ENCODE results near the gene FGF14.
A peak's percentile ranks its signal among the peaks of the same experiment; 100 is the strongest.

FGF14 gene

DNA sequence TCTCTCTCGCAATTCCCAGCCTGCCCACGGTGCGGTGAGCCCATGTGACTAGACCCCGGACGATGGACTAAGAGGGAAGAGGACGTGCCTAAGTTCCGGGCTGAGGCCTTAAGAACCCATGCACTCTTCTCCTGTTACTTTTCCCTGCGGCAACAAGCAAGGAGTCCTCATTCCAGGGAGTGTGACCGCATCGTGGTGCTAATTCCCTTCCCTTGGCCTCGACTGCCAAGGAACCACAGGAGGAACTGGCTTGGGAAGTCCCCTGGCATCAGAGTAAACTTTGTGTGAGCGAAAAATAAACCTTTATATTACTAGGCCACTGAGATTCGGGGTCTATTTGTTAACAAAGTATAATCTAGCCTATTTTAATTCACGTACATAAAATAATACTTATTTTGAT, 34.0 kb downstream of the FGF14 start:
- no peak overlapping the region for H4K12ac ChIP-seq (ENCODE audit: low read depth, low read length)
- no peak overlapping the region for H3K27ac ChIP-seq (ENCODE audit: low read depth, low read length)
- WGBS (ENCODE audit: extremely low coverage, insufficient coverage, insufficient read length), result no CpG with 5 or more reads among the region's 14 CpGs
- no peak overlapping the region for H2AK5ac ChIP-seq (ENCODE audit: low read length)
- peak; percentile 12 to 30 for DNase-seq
- H2BK12ac ChIP-seq (ENCODE audit: low read length), result no peak overlapping the region
- H3K23ac ChIP-seq (ENCODE audit: low read length), result no peak overlapping the region
- H3K9ac ChIP-seq (ENCODE audit: low read length), result no peak overlapping the region
- H2BK5ac ChIP-seq (ENCODE audit: low read depth, low read length, poor library complexity), result no peak overlapping the region
- no peak overlapping the region for H4K91ac ChIP-seq (ENCODE audit: low read depth, low read length)
- H2AFZ ChIP-seq (ENCODE audit: insufficient read depth, low read length, poor library complexity), result no peak overlapping the region
- H3K4me1 ChIP-seq (ENCODE audit: control insufficient read depth in 1 of 2, insufficient read depth in 2 of 2, low read length in 2 of 2), result peaks cover 0 to 3% of the 10 kb centered on the region in 2 experiments
- no peaks in the 10 kb centered on the region for H3K79me1 ChIP-seq (ENCODE audit: low read length)
- H3K4me2 ChIP-seq (ENCODE audit: low read length), result no peak overlapping the region
- no peak overlapping the region for H3K4ac ChIP-seq (ENCODE audit: low read depth, low read length)
- H3K18ac ChIP-seq (ENCODE audit: low read length), result no peak overlapping the region
- H3K4me3 ChIP-seq (ENCODE audit: low read depth, low read length), result no peak overlapping the region
- H3K36me3 ChIP-seq (ENCODE audit: control insufficient read depth in 1 of 2, insufficient read depth in 2 of 2, low read length in 2 of 2), result no peaks in the 10 kb centered on the region
- no peak overlapping the region for H3K14ac ChIP-seq (ENCODE audit: low read length)
- no peaks in the 10 kb centered on the region for H3K27me3 ChIP-seq (ENCODE audit: insufficient read depth, low read length)
- no peak overlapping the region for H2BK120ac ChIP-seq (ENCODE audit: insufficient read depth, low read length, poor library complexity)
- peaks cover 1% of the 10 kb centered on the region for H3K9me3 ChIP-seq (ENCODE audit: insufficient read depth, low read depth, low read length)
- H4K8ac ChIP-seq (ENCODE audit: low read depth, low read length), result no peak overlapping the region
- H3K79me2 ChIP-seq (ENCODE audit: control insufficient read depth, insufficient read depth, low read length, poor library complexity), result peaks cover 2% of the 10 kb centered on the region

DNA sequence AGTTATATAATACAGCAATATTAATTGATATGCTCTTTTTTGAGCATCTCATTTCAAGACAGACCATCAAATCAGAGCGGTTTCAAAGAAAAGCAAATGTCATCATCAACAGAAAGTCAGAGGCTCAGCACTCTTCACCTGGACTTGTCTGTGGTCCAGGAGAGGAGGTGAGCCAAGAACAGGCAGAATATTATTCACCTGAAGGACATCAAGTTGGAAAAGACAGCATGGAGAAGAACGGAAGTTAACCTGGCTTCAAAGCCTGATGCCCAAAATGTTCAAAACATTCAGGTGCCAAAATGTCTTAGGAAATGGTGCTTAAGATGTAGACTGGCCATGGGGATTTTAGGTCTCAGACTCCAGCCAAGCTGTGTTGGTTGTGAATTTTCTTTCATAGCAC, 40.7 kb downstream of the FGF14 start:
- H3K79me1 ChIP-seq (ENCODE audit: low read length), result no peaks in the 10 kb centered on the region
- no peak overlapping the region for H4K91ac ChIP-seq (ENCODE audit: low read depth, low read length)
- H3K79me2 ChIP-seq (ENCODE audit: control insufficient read depth, insufficient read depth, low read length, poor library complexity), result peaks cover 2% of the 10 kb centered on the region
- H3K27me3 ChIP-seq (ENCODE audit: insufficient read depth, low read length), result no peaks in the 10 kb centered on the region
- no peak overlapping the region for H3K4ac ChIP-seq (ENCODE audit: low read depth, low read length)
- no peak overlapping the region for H2AK5ac ChIP-seq (ENCODE audit: low read length)
- no CpG with 5 or more reads among the region's 2 CpGs for WGBS (ENCODE audit: extremely low coverage, insufficient coverage, insufficient read length)
- H3K4me3 ChIP-seq (ENCODE audit: low read depth, low read length), result no peak overlapping the region
- H3K9ac ChIP-seq (ENCODE audit: low read length), result no peak overlapping the region
- H3K23ac ChIP-seq (ENCODE audit: low read length), result no peak overlapping the region
- DNase-seq, result no peak
- H3K14ac ChIP-seq (ENCODE audit: low read length), result no peak overlapping the region
- H2BK120ac ChIP-seq (ENCODE audit: insufficient read depth, low read length, poor library complexity), result no peak overlapping the region
- H2BK5ac ChIP-seq (ENCODE audit: low read depth, low read length, poor library complexity), result no peak overlapping the region
- H3K18ac ChIP-seq (ENCODE audit: low read length), result no peak overlapping the region
- H4K12ac ChIP-seq (ENCODE audit: low read depth, low read length), result no peak overlapping the region
- H3K4me1 ChIP-seq (ENCODE audit: control insufficient read depth in 1 of 2, insufficient read depth in 2 of 2, low read length in 2 of 2), result no peaks in the 10 kb centered on the region
- H3K27ac ChIP-seq (ENCODE audit: low read depth, low read length), result no peak overlapping the region
- H3K4me2 ChIP-seq (ENCODE audit: low read length), result no peak overlapping the region
- no peak overlapping the region for H2BK12ac ChIP-seq (ENCODE audit: low read length)
- H4K8ac ChIP-seq (ENCODE audit: low read depth, low read length), result no peak overlapping the region
- H3K9me3 ChIP-seq (ENCODE audit: insufficient read depth, low read depth, low read length), result no peaks in the 10 kb centered on the region
- H2AFZ ChIP-seq (ENCODE audit: insufficient read depth, low read length, poor library complexity), result no peak overlapping the region
- no peaks in the 10 kb centered on the region for H3K36me3 ChIP-seq (ENCODE audit: control insufficient read depth in 1 of 2, insufficient read depth in 2 of 2, low read length in 2 of 2)

DNA sequence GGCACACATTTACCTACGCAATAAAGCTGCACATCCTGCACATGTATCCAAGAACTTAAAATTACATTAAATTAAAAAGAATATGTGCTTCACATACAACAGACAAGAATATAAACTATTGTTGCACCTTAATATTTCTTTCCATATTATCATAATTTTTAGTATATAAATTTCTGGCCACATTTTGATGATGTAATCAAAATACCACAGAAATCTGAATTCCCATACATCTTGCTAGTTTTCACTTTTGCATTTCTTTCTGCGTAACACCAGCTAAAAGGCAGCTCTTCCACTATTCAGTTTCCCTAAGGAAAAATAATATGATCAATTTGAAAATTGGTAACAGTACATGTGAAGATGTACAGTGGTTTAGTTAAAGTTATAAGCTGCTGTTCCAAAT, 42.6 kb downstream of the FGF14 start:
- Histone ChIP-seq H3K23ac (ENCODE audit: low read length) (no peak overlapping the region), H4K8ac (ENCODE audit: low read depth, low read length) (no peak overlapping the region), H3K4me1 (ENCODE audit: control insufficient read depth in 1 of 2, insufficient read depth in 2 of 2, low read length in 2 of 2) (no peaks in the 10 kb centered on the region), H3K27ac (ENCODE audit: low read depth, low read length) (no peak overlapping the region), H3K18ac (ENCODE audit: low read length) (no peak overlapping the region), H3K79me1 (ENCODE audit: low read length) (no peaks in the 10 kb centered on the region), H2BK12ac (ENCODE audit: low read length) (no peak overlapping the region), H3K9ac (ENCODE audit: low read length) (no peak overlapping the region), H3K4me3 (ENCODE audit: low read depth, low read length) (no peak overlapping the region), H2AK5ac (ENCODE audit: low read length) (no peak overlapping the region), H3K36me3 (ENCODE audit: control insufficient read depth in 1 of 2, insufficient read depth in 2 of 2, low read length in 2 of 2) (no peaks in the 10 kb centered on the region), H3K79me2 (ENCODE audit: control insufficient read depth, insufficient read depth, low read length, poor library complexity) (no peaks in the 10 kb centered on the region), H2BK5ac (ENCODE audit: low read depth, low read length, poor library complexity) (no peak overlapping the region), H3K27me3 (ENCODE audit: insufficient read depth, low read length) (no peaks in the 10 kb centered on the region), H2AFZ (ENCODE audit: insufficient read depth, low read length, poor library complexity) (no peak overlapping the region), H3K4me2 (ENCODE audit: low read length) (no peak overlapping the region), H3K9me3 (ENCODE audit: insufficient read depth, low read depth, low read length) (no peaks in the 10 kb centered on the region), H2BK120ac (ENCODE audit: insufficient read depth, low read length, poor library complexity) (no peak overlapping the region), H4K91ac (ENCODE audit: low read depth, low read length) (no peak overlapping the region), H3K4ac (ENCODE audit: low read depth, low read length) (no peak overlapping the region), H4K12ac (ENCODE audit: low read depth, low read length) (no peak overlapping the region), H3K14ac (ENCODE audit: low read length) (no peak overlapping the region)
- no CpG with 5 or more reads among the region's 2 CpGs for whole genome bisulfite sequencing (ENCODE audit: extremely low coverage, insufficient coverage, insufficient read length)
- DNase-seq, result no peak

DNA sequence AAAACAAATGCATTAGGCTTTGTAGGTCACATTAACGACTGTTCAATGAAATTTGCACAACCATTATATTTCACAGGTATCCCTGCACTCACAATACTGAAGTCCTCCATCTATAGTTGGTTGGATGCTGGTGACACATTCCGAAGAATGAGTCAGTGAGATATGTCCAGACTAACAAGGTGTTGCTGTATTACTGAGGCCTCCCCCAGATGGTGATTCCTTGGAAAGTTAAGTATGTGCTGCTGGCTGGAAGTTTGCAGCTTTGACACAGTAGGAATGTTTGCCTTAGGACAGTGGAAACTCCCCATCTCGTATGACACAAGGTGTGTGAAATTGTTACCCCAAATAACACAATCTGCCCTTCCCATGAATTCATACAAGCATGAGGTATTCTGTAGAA, 46.6 kb downstream of the FGF14 start:
- Histone ChIP-seq H3K4me1 (ENCODE audit: control insufficient read depth in 1 of 2, insufficient read depth in 2 of 2, low read length in 2 of 2) (no peaks in the 10 kb centered on the region), H3K79me1 (ENCODE audit: low read length) (no peaks in the 10 kb centered on the region), H3K14ac (ENCODE audit: low read length) (no peak overlapping the region), H3K4me2 (ENCODE audit: low read length) (no peak overlapping the region), H3K9ac (ENCODE audit: low read length) (no peak overlapping the region), H2AK5ac (ENCODE audit: low read length) (no peak overlapping the region), H3K9me3 (ENCODE audit: insufficient read depth, low read depth, low read length) (no peaks in the 10 kb centered on the region), H3K4ac (ENCODE audit: low read depth, low read length) (no peak overlapping the region), H3K27me3 (ENCODE audit: insufficient read depth, low read length) (no peaks in the 10 kb centered on the region), H2BK5ac (ENCODE audit: low read depth, low read length, poor library complexity) (no peak overlapping the region), H4K12ac (ENCODE audit: low read depth, low read length) (no peak overlapping the region), H4K91ac (ENCODE audit: low read depth, low read length) (no peak overlapping the region), H2AFZ (ENCODE audit: insufficient read depth, low read length, poor library complexity) (no peak overlapping the region), H2BK120ac (ENCODE audit: insufficient read depth, low read length, poor library complexity) (no peak overlapping the region), H3K27ac (ENCODE audit: low read depth, low read length) (no peak overlapping the region), H3K4me3 (ENCODE audit: low read depth, low read length) (no peak overlapping the region), H2BK12ac (ENCODE audit: low read length) (no peak overlapping the region), H3K23ac (ENCODE audit: low read length) (no peak overlapping the region), H3K36me3 (ENCODE audit: control insufficient read depth in 1 of 2, insufficient read depth in 2 of 2, low read length in 2 of 2) (no peaks in the 10 kb centered on the region), H3K18ac (ENCODE audit: low read length) (no peak overlapping the region), H3K79me2 (ENCODE audit: control insufficient read depth, insufficient read depth, low read length, poor library complexity) (no peaks in the 10 kb centered on the region), H4K8ac (ENCODE audit: low read depth, low read length) (no peak overlapping the region)
- no CpG with 5 or more reads among the region's 3 CpGs for WGBS (ENCODE audit: extremely low coverage, insufficient coverage, insufficient read length)
- peak; percentile 76 to 78 for DNase-seq
